LNCaP clone FGC (cell line): ENCODE measurements around the gene ASB4.

Experiments used
- DNase-seq: peaks from one replicate; pipeline ENCODE4 v3.0.0-alpha.2; 2011; ENCODE audit warnings: low read depth
- H3K4me3 ChIP-seq: 2 replicates; pipeline ENCODE4 v1.5.1; 2011; ENCODE audit warnings: mild to moderate bottlenecking, low read depth, low read length, control low read depth
- TF ChIP-seq, protein P1 (sequence below): IDR thresholded peaks from 2 replicates; pipeline ENCODE4 v1.5.1; 2012; ENCODE audit warnings: mild to moderate bottlenecking; ENCODE audit not compliant: control insufficient read depth, insufficient read depth; ENCODE audit errors: extremely low read depth

The ASB4 gene, protein sequence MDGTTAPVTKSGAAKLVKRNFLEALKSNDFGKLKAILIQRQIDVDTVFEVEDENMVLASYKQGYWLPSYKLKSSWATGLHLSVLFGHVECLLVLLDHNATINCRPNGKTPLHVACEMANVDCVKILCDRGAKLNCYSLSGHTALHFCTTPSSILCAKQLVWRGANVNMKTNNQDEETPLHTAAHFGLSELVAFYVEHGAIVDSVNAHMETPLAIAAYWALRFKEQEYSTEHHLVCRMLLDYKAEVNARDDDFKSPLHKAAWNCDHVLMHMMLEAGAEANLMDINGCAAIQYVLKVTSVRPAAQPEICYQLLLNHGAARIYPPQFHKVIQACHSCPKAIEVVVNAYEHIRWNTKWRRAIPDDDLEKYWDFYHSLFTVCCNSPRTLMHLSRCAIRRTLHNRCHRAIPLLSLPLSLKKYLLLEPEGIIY

GRCh38 chr7:95485391-95486123, at the start of gene ASB4:
TSS of gene ASB4 (plus strand) at chr7:95485943. CDS start at chr7:95485972, 29 bp downstream.
- TF ChIP-seq, protein P1, sequence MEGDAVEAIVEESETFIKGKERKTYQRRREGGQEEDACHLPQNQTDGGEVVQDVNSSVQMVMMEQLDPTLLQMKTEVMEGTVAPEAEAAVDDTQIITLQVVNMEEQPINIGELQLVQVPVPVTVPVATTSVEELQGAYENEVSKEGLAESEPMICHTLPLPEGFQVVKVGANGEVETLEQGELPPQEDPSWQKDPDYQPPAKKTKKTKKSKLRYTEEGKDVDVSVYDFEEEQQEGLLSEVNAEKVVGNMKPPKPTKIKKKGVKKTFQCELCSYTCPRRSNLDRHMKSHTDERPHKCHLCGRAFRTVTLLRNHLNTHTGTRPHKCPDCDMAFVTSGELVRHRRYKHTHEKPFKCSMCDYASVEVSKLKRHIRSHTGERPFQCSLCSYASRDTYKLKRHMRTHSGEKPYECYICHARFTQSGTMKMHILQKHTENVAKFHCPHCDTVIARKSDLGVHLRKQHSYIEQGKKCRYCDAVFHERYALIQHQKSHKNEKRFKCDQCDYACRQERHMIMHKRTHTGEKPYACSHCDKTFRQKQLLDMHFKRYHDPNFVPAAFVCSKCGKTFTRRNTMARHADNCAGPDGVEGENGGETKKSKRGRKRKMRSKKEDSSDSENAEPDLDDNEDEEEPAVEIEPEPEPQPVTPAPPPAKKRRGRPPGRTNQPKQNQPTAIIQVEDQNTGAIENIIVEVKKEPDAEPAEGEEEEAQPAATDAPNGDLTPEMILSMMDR = no peak
- no peak for DNase-seq
- H3K4me3 ChIP-seq = no peak within 1 kb of the TSS

- TF ChIP-seq, protein P1 = no peak
- DNase-seq = no peak
- H3K4me3 ChIP-seq = no peak overlapping the region
Measured at GRCh38 chr7:95436407-95436806, 49.3 kb upstream of the ASB4 start.

GRCh38 chr7:95440394-95441038, 45.2 kb upstream of the ASB4 start:
- no peak overlapping the region for H3K4me3 ChIP-seq
- DNase-seq = no peak
- TF ChIP-seq, protein P1 = no peak

DNA sequence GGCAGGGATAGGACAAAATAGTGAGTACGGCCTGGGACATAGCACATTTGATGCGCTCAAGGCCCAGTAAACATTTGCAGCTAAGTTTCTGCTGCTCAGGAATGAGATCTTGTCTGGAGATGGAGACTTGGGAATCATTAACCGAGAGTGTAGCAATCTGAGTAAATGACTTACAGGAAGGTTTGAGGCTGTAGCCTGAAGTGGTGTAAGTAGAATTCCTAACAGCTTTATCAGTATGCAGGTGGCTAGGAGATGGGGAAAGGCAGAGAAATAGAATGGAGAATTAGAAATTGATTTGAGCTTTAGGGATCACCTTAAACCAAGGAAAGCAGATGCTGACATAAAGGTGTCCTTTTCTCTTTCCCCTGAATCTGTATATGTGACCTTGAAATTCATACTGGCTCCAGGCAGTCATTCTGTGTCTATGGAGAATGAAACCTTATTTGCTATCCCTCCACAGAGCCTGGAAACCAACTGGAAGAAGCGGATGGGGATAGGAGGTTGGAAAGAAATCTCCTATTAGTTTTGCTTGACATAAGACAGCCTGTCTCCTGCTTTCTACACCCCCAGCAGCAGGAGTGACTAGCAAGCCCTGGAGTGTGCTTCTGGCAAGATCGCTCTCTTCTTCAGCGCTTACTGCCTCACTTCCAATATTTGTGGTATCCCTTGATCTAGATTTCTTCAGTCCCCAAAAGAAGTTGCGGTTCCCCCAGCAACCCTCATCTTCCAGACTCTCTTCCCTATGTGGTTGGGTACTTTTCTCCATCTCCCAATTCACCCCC, 44.5 kb upstream of the ASB4 start:
- TF ChIP-seq, protein P1 = no peak
- no peak for DNase-seq
- no peak overlapping the region for H3K4me3 ChIP-seq

DNA sequence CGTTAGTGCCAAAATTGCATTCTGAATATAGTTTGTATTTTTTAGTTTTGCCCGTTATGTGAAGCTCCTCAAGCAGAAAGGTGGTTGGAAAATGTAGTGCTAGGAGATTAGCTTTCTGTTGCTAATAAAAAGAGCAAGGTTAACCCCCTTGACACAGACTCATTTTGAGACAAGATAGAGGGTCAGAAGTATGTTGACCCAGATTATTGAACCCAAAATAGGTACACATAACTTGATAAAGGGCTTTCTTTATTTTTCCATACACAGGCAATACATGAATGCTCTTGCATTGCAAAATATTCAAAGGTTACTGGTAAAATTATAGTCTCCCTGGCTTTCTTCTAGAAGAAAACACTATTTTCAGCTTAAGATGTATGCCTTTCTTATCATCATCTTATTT, 40.9 kb upstream of the ASB4 start:
- no peak overlapping the region for H3K4me3 ChIP-seq
- no peak for DNase-seq
- TF ChIP-seq, protein P1 = no peak

DNA sequence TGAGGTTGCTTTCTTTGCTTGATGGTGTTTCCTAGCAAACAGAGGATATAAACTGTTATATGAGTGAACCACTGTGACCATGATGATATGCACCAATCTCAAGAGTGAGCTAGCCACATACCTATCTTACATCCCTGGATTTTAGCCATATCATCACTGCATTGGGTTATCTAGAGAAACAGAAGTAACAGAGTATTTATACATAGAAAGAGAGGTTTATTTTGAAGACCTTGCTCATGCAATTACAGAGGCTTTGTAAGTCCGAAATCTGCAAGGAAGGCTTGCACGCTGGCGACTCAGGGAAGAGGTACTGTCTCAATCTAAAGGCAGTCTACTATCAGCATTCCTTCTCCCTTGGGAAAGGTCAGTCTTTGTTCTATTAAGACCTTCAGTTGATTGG, 39.1 kb upstream of the ASB4 start:
- DNase-seq = no peak
- H3K4me3 ChIP-seq = no peak overlapping the region
- TF ChIP-seq, protein P1 = no peak
